Measurements from ENCODE around the gene KCNJ14. TPM values are rescaled to one million over a fixed set of nuclear protein-coding genes. Genes with fewer than 3 reads are reported as not detected.

KCNJ14 gene
- total and polyA plus RNA-seq, 2 of the 8 experiments (the other 6 are each of a cell fraction or from before 2014, with no cell fraction given): 0.45 to 0.89 TPM

- TF ChIP-seq ATF2 (IDR thresholded peaks at IDR 0.05; ENCODE audit: low read length) (no peak), SIRT6 (IDR thresholded peaks at IDR 0.05; ENCODE audit: low read length) (no peak), TAF7 (optimal IDR thresholded peaks at IDR 0.05; ENCODE audit: borderline replicate concordance, low read depth, low read length) (no peak), CHD7 (IDR thresholded peaks at IDR 0.05; ENCODE audit: insufficient replicate concordance, low read length) (no peak), CHD2 (IDR thresholded peaks at IDR 0.05; ENCODE audit: low read length) (no peak), KDM1A (IDR thresholded peaks at IDR 0.05; ENCODE audit: borderline replicate concordance, low read length) (no peak), SP4 (IDR thresholded peaks at IDR 0.05; ENCODE audit: low read length) (no peak), CTBP2 (IDR thresholded peaks at IDR 0.05; ENCODE audit: borderline replicate concordance, insufficient read depth, insufficient read length, low read length) (no peak)
Observed at GRCh38 chr19:48478339-48479256, 23.2 kb downstream of the KCNJ14 start (continued).

All from H1 (cell line).